HepG2 (cell line): ENCODE data around the gene RRAD. TPM values are rescaled to one million over a fixed set of nuclear protein-coding genes. Genes with fewer than 3 reads are reported as not detected.
A peak's percentile ranks its signal among the peaks of the same experiment; 100 is the strongest.

Experiments used
- ETV5 ChIP-seq: IDR thresholded peaks from 2 replicates; pipeline ENCODE4 v1.6.1; 2018; ENCODE audit warnings: missing biosample characterization, missing genetic modification reagents, inconsistent platforms, borderline replicate concordance
- HNRNPUL1 ChIP-seq: fragments of 200-400 bp; formaldehyde crosslinking; IDR thresholded peaks from 2 replicates; pipeline ENCODE4 v1.6.1; 2017; ENCODE audit warnings: low read depth, mild to moderate bottlenecking, low read length, moderate library complexity
- HOXA5 ChIP-seq: sonication (generic); formaldehyde crosslinking; IDR thresholded peaks from 2 replicates; pipeline ENCODE4 v1.4.0; 2020; ENCODE audit warnings: missing genetic modification reagents
- KAT7 ChIP-seq: IDR thresholded peaks from 2 replicates; pipeline ENCODE4 v1.6.1; 2018; ENCODE audit warnings: borderline replicate concordance, missing compliant biosample characterization
- KDM3A ChIP-seq: IDR thresholded peaks from 2 replicates; pipeline ENCODE4 v1.6.1; 2018; ENCODE audit warnings: low read depth, missing compliant biosample characterization
- MTF2 ChIP-seq: sonication (generic); formaldehyde crosslinking; IDR thresholded peaks from 2 replicates; pipeline ENCODE4 v1.5.0; 2020; ENCODE audit warnings: missing genetic modification reagents, borderline replicate concordance
- PREB ChIP-seq: sonication (generic); formaldehyde crosslinking; IDR thresholded peaks from 2 replicates; pipeline ENCODE4 v1.4.0; 2020; ENCODE audit warnings: missing genetic modification reagents
- PRPF4 ChIP-seq: fragments of 200-400 bp; formaldehyde crosslinking; IDR thresholded peaks from 2 replicates; pipeline ENCODE4 v1.6.1; 2016; ENCODE audit warnings: low read length, low read depth; ENCODE audit not compliant: poor library complexity, severe bottlenecking
- SIN3A ChIP-seq: IDR thresholded peaks from 2 replicates; pipeline ENCODE4 v1.6.1; 2011; ENCODE audit warnings: low read depth, mild to moderate bottlenecking, control low read depth, low read length, borderline replicate concordance
- SP140L ChIP-seq: sonication (generic); formaldehyde crosslinking; IDR thresholded peaks from 2 replicates; pipeline ENCODE4 v1.4.0; 2020; ENCODE audit warnings: missing genetic modification reagents, borderline replicate concordance
- TOPORS ChIP-seq: sonication (generic); formaldehyde crosslinking; IDR thresholded peaks from 2 replicates; pipeline ENCODE4 v1.8.0; 2023; ENCODE audit warnings: mild to moderate bottlenecking, missing genetic modification reagents
- ZNF678 ChIP-seq: sonication (generic); formaldehyde crosslinking; IDR thresholded peaks from 2 replicates; pipeline ENCODE4 v1.4.0; 2020; ENCODE audit warnings: mild to moderate bottlenecking, missing genetic modification reagents
- ZNF772 ChIP-seq: sonication (generic); formaldehyde crosslinking; IDR thresholded peaks from 2 replicates; pipeline ENCODE4 v1.5.0; 2020; ENCODE audit warnings: mild to moderate bottlenecking, missing genetic modification reagents
- ZSCAN30 ChIP-seq: sonication (generic); formaldehyde crosslinking; IDR thresholded peaks from 2 replicates; pipeline ENCODE4 v1.5.0; 2020; ENCODE audit warnings: mild to moderate bottlenecking, missing genetic modification reagents
- polyA plus RNA-seq, 8 experiments: library from polyadenylated mRNA; depleted of rRNA in 3 of 8; stranded (reverse) in 7 of 8; unstranded in 1 of 8; fragments of >200 nt; fragmentation: Illumina TruSeq in 4 of 8; extraction: Trizol in 4 of 8; gene quantifications; 2 replicates each; pipeline versions ENCODE4 v1.2.1 to v1.2.3, GENCODE V29; 2011 to 2016; ENCODE audit warnings: low read depth in 4 of 8, missing spikeins in 1 of 8, mixed read lengths in 1 of 8; ENCODE audit not compliant: insufficient read depth in 1 of 8
- total RNA-seq, 5 experiments: library from RNA; depleted of rRNA; stranded (reverse); fragments of >200 nt; fragmentation: Illumina TruSeq; extraction: Trizol; gene quantifications; 2 replicates each; pipeline ENCODE4 v1.2.3, GENCODE V29; 2016; ENCODE audit warnings: low read depth in 1 of 5
- TF ChIP-seq, protein P1 (sequence below): sonication (generic); formaldehyde crosslinking; IDR thresholded peaks from 2 replicates; pipeline ENCODE4 v1.8.1; 2023; ENCODE audit warnings: mild to moderate bottlenecking, inconsistent platforms, moderate library complexity, missing genetic modification reagents, borderline replicate concordance
- TF ChIP-seq, protein P2 (sequence below): sonication (generic); formaldehyde crosslinking; IDR thresholded peaks from 2 replicates; pipeline ENCODE4 v1.4.0; 2020; ENCODE audit warnings: missing genetic modification reagents, low read depth, mild to moderate bottlenecking, borderline replicate concordance
- TF ChIP-seq, protein P3 (sequence below): sonication (generic); formaldehyde crosslinking; IDR thresholded peaks from 2 replicates; pipeline ENCODE4 v1.8.0; 2022; ENCODE audit warnings: missing genetic modification reagents, low read depth, mild to moderate bottlenecking, borderline replicate concordance
- TF ChIP-seq, protein P4 (sequence below), 2 experiments: sonication (generic) in 1 of 2; formaldehyde crosslinking in 1 of 2; IDR thresholded peaks; 2 replicates each; pipeline versions ENCODE4 v1.6.1 to v1.9.0; 2014 to 2022; ENCODE audit warnings: antibody characterized with exemption in 1 of 2, borderline replicate concordance in 1 of 2, inconsistent platforms in 1 of 2, low read depth in 1 of 2, missing genetic modification reagents in 1 of 2

RRAD gene
- total and polyA plus RNA-seq, 2 of the 13 experiments (the other 11 are each of a cell fraction or from before 2014, with no cell fraction given): 0.80 to 1.1 TPM

- TF ChIP-seq KDM3A (CRISPR knock-in tag) (0 out of 2 replicates have a peak, but pooled peaks have one; percentile 30), ZNF678 (CRISPR knock-in tag) (no peak), PRPF4 (no peak), SIN3A (no peak), ZSCAN30 (no peak), HNRNPUL1 (no peak), MTF2 (no peak), KAT7 (CRISPR knock-in tag) (no peak), TOPORS (CRISPR knock-in tag) (peak; percentile 57; the same call in 1 of the 2 replicates), ETV5 (CRISPR knock-in tag) (peak; percentile 36; the same call in 1 of the 2 replicates), HOXA5 (CRISPR knock-in tag) (peak; percentile 38; the same call in 1 of the 2 replicates), PREB (no peak), ZNF772 (CRISPR knock-in tag) (0 out of 2 replicates have a peak, but pooled peaks have one; percentile 64), SP140L (CRISPR knock-in tag) (no peak)
- TF ChIP-seq, protein P1, sequence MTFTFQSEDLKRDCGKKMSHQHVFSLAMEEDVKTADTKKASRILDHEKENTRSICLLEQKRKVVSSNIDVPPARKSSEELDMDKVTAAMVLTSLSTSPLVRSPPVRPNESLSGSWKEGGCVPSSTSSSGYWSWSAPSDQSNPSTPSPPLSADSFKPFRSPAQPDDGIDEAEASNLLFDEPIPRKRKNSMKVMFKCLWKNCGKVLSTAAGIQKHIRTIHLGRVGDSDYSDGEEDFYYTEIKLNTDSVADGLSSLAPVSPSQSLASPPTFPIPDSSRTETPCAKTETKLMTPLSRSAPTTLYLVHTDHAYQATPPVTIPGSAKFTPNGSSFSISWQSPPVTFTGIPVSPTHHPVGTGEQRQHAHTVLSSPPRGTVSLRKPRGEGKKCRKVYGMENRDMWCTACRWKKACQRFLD (CRISPR knock-in tag): peak; percentile 81; the same call in 1 of the 2 replicates
- TF ChIP-seq, protein P2, sequence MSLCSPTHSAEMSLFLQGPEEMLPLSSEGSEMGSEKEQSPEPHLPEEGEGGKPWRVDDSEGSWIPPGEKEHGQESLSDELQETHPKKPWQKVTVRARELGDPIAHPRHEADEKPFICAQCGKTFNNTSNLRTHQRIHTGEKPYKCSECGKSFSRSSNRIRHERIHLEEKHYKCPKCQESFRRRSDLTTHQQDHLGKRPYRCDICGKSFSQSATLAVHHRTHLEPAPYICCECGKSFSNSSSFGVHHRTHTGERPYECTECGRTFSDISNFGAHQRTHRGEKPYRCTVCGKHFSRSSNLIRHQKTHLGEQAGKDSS: no peak
- TF ChIP-seq, protein P3, sequence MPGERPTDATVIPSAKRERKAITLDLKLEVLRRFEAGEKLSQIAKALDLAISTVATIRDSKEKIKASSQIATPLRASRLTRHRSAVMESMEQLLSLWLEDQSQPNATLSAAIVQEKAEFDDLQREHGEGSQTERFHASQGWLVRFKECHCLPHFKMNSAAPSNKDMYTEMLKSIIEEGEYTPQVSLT: peak; percentile 7; the same call in 1 of the 2 replicates
- TF ChIP-seq, protein P4, sequence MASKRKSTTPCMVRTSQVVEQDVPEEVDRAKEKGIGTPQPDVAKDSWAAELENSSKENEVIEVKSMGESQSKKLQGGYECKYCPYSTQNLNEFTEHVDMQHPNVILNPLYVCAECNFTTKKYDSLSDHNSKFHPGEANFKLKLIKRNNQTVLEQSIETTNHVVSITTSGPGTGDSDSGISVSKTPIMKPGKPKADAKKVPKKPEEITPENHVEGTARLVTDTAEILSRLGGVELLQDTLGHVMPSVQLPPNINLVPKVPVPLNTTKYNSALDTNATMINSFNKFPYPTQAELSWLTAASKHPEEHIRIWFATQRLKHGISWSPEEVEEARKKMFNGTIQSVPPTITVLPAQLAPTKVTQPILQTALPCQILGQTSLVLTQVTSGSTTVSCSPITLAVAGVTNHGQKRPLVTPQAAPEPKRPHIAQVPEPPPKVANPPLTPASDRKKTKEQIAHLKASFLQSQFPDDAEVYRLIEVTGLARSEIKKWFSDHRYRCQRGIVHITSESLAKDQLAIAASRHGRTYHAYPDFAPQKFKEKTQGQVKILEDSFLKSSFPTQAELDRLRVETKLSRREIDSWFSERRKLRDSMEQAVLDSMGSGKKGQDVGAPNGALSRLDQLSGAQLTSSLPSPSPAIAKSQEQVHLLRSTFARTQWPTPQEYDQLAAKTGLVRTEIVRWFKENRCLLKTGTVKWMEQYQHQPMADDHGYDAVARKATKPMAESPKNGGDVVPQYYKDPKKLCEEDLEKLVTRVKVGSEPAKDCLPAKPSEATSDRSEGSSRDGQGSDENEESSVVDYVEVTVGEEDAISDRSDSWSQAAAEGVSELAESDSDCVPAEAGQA (IDR thresholded peaks at IDR 0.05; ENCODE audit: low read depth): no peak
- TF ChIP-seq, protein P4 (CRISPR knock-in tag; IDR thresholded peaks at IDR 0.05; ENCODE audit: borderline replicate concordance): 0 out of 2 replicates have a peak, but pooled peaks have one; percentile 31
Observed at GRCh38 chr16:66905633-66906539, 19.4 kb downstream of the RRAD start (continued).
